Panc1 (cell line): ENCODE results near the gene MVD. TPM values are rescaled to one million over a fixed set of nuclear protein-coding genes. Genes with fewer than 3 reads are reported as not detected.

ENCODE experiments used
- ATAC-seq: fragments of 200-7000 bp; cut with Tn5 transposase; 2 replicates; pipeline ENCODE4 v1.9.1; 2020; ENCODE audit warnings: mild to moderate bottlenecking, moderate library complexity
- BruUV-seq: library from RNA; stranded (reverse); fragments of 400-500 nt; replicated peaks from 2 replicates; lab custom pipeline; 2021; lab: Mats Ljungman, UMichigan
- CTCF ChIA-PET: fragments of 300-600 bp; sonication (Branson Sonifier 250); formaldehyde crosslinking; loops from one replicate; lab custom pipeline; 2022; ENCODE audit warnings: antibody characterized with exemption; lab: Charles Lee
- POLR2A ChIA-PET: fragments of 300-600 bp; sonication (Branson Sonifier 250); formaldehyde crosslinking; loops from one replicate; lab custom pipeline; 2022; ENCODE audit warnings: antibody characterized with exemption; lab: Charles Lee
- DNase-seq: peaks from one replicate; pipeline ENCODE4 v3.0.0-alpha.2; 2010; ENCODE audit warnings: low read depth, low spot score
- H3K27ac ChIP-seq: 2 replicates; pipeline ENCODE4 v1.5.1; 2011; ENCODE audit warnings: mild to moderate bottlenecking, low read length, inconsistent platforms
- H3K27me3 ChIP-seq: fragments of 200-500 bp; sonication (Bioruptor generic); 2 replicates; pipeline ENCODE4 v1.6.0; 2014; ENCODE audit warnings: low read length, inconsistent platforms; ENCODE audit not compliant: control insufficient read depth, insufficient read depth
- H3K36me3 ChIP-seq: fragments of 200-500 bp; sonication (Bioruptor generic); 2 replicates; pipeline ENCODE4 v1.5.1; 2014; ENCODE audit warnings: inconsistent platforms, mild to moderate bottlenecking, low read length, moderate library complexity; ENCODE audit not compliant: control insufficient read depth, insufficient read depth
- H3K4me1 ChIP-seq: 2 replicates; pipeline ENCODE4 v1.5.1; 2011; ENCODE audit warnings: inconsistent platforms, mild to moderate bottlenecking, low read length, moderate library complexity; ENCODE audit not compliant: control insufficient read depth, insufficient read depth
- H3K4me3 ChIP-seq, 2 experiments: 2 replicates each; pipeline ENCODE4 v1.5.1; 2011 to 2012; ENCODE audit warnings: low read depth in 2 of 2, low read length in 2 of 2, mild to moderate bottlenecking in 2 of 2, inconsistent platforms in 1 of 2, moderate library complexity in 1 of 2
- H3K9me3 ChIP-seq: fragments of 200-500 bp; sonication (Bioruptor generic); 2 replicates; pipeline ENCODE4 v1.5.1; 2014; ENCODE audit warnings: low read depth, mild to moderate bottlenecking, inconsistent platforms, low read length, moderate library complexity; ENCODE audit not compliant: control insufficient read depth, insufficient read depth
- POLR2AphosphoS5 ChIP-seq: IDR thresholded peaks from 2 replicates; pipeline ENCODE4 v1.6.1; 2012; ENCODE audit warnings: mild to moderate bottlenecking, low read depth, low read length, moderate library complexity
- SIN3A ChIP-seq: IDR thresholded peaks from 2 replicates; pipeline ENCODE4 v1.6.1; 2012; ENCODE audit warnings: low read depth, mild to moderate bottlenecking, low read length, moderate library complexity, borderline replicate concordance; ENCODE audit not compliant: insufficient read depth
- TCF7L2 ChIP-seq: IDR thresholded peaks from 2 replicates; pipeline ENCODE4 v1.6.1; 2011; ENCODE audit warnings: mild to moderate bottlenecking, low read depth, low read length, inconsistent platforms
- in situ Hi-C: cut with HindIII; loops from 2 replicates; pipeline ENCODE4 v1.10.0; 2016; ENCODE audit warnings: low sequenced_read_pairs, low pct_unique_long_range_greater_than_20kb
- intact Hi-C: fragments of 100-400 bp; cut with micrococcal nuclease; formaldehyde crosslinking; loops from one replicate; pipeline ENCODE4 v1.10.0; 2022; ENCODE audit not compliant: unreplicated experiment
- total RNA-seq: library from RNA; stranded (reverse); gene quantifications from one replicate; pipeline ENCODE4 v1.2.1, GENCODE V29; 2021; ENCODE audit not compliant: unreplicated experiment
- TF ChIP-seq, protein P1 (sequence below), 2 experiments: IDR thresholded peaks; 2 replicates each; pipeline ENCODE4 v1.6.1; 2011 to 2012; ENCODE audit warnings: low read depth in 2 of 2, control low read depth in 1 of 2, low read length in 1 of 2, mild to moderate bottlenecking in 1 of 2, moderate library complexity in 1 of 2; ENCODE audit not compliant: insufficient read depth in 1 of 2
- TF ChIP-seq, protein P2 (sequence below): fragments of 450-650 bp; IDR thresholded peaks from 2 replicates; pipeline ENCODE4 v1.5.1; 2017; ENCODE audit warnings: mild to moderate bottlenecking

The MVD gene
- total RNA-seq, 1 experiment from 2014 or later = 96.8 TPM

DNA sequence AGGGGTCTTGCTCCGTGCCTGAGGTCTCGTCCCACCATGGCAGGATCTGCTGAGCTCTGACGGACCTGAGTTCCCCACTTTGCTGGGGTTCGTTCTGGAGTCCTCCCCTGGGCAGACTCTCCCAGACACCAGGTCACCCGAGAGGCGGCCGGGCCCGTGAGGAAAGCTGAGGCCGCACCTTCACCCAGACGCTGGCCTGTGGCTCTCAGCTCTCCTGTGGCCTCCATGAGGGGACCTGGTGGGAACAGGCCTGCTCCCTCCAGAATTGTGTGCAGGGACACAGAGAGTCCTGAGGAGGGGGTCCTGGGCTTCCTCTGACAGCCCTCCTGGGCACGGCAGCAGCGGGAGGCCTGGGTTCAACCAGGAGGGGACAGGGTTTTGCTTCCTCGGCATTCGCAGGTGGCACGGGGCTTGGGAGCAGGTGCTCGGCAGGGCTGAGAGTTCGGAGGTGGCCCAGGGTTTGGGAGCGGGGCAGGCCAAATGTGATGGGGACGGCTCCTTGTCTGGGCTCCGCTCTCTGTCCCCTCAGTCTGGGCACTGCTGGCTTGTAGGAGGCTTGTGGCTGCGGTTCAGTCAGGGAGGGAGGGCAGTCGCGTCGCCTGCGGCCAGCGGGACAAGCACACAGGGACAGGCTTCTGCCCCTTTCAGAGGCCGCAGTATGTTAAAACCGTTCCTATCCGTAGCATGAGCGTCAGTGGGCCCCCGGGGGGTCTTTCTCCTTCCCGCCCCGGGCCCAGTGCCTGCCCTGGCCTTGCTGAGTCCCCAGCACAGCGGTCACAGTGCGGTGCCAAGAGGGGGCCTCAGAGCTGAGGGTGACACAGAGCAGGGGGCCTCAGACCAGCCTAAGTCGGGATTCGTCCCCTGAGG lies 31.6 kb upstream of the MVD start:
- POLR2A ChIA-PET = no interaction called here
- CTCF ChIA-PET = no interaction called here
- DNase-seq (no peak), ATAC-seq (no peak)
- H3K27ac ChIP-seq = no peak overlapping the region
- no peaks in the 10 kb centered on the region for H3K9me3 ChIP-seq
- no peaks in the 10 kb centered on the region for H3K4me1 ChIP-seq
- no peaks in the 10 kb centered on the region for H3K36me3 ChIP-seq
- BruUV-seq = no TSS peak
- in situ Hi-C loops (no loop called here), intact Hi-C loops (no loop called here)
- H3K4me3 ChIP-seq = no peak overlapping the region
- no peak for TF ChIP-seq TCF7L2
- TF ChIP-seq, protein P1, sequence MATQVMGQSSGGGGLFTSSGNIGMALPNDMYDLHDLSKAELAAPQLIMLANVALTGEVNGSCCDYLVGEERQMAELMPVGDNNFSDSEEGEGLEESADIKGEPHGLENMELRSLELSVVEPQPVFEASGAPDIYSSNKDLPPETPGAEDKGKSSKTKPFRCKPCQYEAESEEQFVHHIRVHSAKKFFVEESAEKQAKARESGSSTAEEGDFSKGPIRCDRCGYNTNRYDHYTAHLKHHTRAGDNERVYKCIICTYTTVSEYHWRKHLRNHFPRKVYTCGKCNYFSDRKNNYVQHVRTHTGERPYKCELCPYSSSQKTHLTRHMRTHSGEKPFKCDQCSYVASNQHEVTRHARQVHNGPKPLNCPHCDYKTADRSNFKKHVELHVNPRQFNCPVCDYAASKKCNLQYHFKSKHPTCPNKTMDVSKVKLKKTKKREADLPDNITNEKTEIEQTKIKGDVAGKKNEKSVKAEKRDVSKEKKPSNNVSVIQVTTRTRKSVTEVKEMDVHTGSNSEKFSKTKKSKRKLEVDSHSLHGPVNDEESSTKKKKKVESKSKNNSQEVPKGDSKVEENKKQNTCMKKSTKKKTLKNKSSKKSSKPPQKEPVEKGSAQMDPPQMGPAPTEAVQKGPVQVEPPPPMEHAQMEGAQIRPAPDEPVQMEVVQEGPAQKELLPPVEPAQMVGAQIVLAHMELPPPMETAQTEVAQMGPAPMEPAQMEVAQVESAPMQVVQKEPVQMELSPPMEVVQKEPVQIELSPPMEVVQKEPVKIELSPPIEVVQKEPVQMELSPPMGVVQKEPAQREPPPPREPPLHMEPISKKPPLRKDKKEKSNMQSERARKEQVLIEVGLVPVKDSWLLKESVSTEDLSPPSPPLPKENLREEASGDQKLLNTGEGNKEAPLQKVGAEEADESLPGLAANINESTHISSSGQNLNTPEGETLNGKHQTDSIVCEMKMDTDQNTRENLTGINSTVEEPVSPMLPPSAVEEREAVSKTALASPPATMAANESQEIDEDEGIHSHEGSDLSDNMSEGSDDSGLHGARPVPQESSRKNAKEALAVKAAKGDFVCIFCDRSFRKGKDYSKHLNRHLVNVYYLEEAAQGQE (IDR thresholded peaks at IDR 0.05; ENCODE audit: insufficient read depth in 1 of 2, low read depth in 2 of 2, low read length in 1 of 2) = no peak
- no peak for TF ChIP-seq SIN3A
- no peak for TF ChIP-seq POLR2AphosphoS5
- TF ChIP-seq, protein P2, sequence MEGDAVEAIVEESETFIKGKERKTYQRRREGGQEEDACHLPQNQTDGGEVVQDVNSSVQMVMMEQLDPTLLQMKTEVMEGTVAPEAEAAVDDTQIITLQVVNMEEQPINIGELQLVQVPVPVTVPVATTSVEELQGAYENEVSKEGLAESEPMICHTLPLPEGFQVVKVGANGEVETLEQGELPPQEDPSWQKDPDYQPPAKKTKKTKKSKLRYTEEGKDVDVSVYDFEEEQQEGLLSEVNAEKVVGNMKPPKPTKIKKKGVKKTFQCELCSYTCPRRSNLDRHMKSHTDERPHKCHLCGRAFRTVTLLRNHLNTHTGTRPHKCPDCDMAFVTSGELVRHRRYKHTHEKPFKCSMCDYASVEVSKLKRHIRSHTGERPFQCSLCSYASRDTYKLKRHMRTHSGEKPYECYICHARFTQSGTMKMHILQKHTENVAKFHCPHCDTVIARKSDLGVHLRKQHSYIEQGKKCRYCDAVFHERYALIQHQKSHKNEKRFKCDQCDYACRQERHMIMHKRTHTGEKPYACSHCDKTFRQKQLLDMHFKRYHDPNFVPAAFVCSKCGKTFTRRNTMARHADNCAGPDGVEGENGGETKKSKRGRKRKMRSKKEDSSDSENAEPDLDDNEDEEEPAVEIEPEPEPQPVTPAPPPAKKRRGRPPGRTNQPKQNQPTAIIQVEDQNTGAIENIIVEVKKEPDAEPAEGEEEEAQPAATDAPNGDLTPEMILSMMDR = no peak
- H3K27me3 ChIP-seq = no peaks in the 10 kb centered on the region

DNA sequence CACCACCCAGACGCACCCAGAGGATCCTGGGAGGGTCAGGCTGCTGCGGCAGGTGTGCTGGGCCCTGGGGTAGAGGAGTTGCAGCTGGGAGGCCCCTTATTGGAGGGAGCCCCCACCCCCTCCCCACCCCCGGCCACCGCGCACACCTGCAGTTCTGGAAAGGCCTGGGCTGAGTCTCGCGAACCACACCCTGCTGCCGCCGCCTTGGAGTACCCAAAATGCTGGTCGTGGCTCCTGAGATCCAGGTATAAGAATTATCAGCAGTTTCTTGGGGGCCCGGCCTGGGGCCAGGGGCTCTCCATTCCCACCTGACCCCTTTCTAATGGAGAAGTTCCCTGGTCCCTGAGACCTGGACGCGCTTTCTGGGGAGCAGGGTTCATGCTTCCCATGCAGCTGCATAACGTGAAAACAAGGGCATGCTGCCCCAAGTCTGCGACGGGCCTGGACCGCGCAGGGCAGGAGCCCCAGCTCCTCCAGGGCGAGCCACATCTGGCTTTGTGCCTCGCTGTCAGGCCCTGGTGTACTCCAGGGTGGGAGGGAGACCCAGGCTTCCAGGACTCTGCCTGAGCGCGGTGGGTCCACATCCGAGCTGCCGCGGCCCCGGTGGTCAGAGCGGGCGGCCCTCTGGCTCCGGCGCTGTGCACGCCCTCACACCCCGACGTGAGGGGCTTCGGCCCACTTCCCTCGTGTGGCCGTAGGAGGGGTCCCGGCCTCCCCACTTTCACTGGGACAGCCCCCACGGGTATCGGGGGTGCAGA lies 30.7 kb upstream of the MVD start:
- intact Hi-C loops (no loop called here), in situ Hi-C loops (no loop called here)
- Histone ChIP-seq H3K4me1 (no peaks in the 10 kb centered on the region), H3K27ac (no peak overlapping the region), H3K9me3 (no peaks in the 10 kb centered on the region), H3K36me3 (no peaks in the 10 kb centered on the region), H3K4me3 (no peak overlapping the region), H3K27me3 (no peaks in the 10 kb centered on the region)
- CTCF ChIA-PET = no interaction called here
- POLR2A ChIA-PET = no interaction called here
- ATAC-seq (no peak), DNase-seq (no peak)
- no TSS peak for BruUV-seq
- TF ChIP-seq, protein P2 = no peak
- TF ChIP-seq POLR2AphosphoS5 = no peak
- TF ChIP-seq, protein P1 (IDR thresholded peaks at IDR 0.05; ENCODE audit: insufficient read depth in 1 of 2, low read depth in 2 of 2, low read length in 1 of 2) = no peak
- TF ChIP-seq SIN3A = no peak
- TF ChIP-seq TCF7L2 = no peak
